Parietal lobe (tissue), 1 donor: ENCODE data around the gene RPH3AL. TPM values are rescaled to one million over a fixed set of nuclear protein-coding genes. Genes with fewer than 3 reads are reported as not detected.

Experiments used
- total RNA-seq: library from RNA; depleted of rRNA; stranded (reverse); fragments of >200 nt; gene quantifications from one replicate; pipeline ENCODE4 v1.2.3, GENCODE V29; 2014

RPH3AL gene, protein sequence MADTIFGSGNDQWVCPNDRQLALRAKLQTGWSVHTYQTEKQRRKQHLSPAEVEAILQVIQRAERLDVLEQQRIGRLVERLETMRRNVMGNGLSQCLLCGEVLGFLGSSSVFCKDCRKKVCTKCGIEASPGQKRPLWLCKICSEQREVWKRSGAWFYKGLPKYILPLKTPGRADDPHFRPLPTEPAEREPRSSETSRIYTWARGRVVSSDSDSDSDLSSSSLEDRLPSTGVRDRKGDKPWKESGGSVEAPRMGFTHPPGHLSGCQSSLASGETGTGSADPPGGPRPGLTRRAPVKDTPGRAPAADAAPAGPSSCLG
- 5.6 TPM for total RNA-seq

DNA sequence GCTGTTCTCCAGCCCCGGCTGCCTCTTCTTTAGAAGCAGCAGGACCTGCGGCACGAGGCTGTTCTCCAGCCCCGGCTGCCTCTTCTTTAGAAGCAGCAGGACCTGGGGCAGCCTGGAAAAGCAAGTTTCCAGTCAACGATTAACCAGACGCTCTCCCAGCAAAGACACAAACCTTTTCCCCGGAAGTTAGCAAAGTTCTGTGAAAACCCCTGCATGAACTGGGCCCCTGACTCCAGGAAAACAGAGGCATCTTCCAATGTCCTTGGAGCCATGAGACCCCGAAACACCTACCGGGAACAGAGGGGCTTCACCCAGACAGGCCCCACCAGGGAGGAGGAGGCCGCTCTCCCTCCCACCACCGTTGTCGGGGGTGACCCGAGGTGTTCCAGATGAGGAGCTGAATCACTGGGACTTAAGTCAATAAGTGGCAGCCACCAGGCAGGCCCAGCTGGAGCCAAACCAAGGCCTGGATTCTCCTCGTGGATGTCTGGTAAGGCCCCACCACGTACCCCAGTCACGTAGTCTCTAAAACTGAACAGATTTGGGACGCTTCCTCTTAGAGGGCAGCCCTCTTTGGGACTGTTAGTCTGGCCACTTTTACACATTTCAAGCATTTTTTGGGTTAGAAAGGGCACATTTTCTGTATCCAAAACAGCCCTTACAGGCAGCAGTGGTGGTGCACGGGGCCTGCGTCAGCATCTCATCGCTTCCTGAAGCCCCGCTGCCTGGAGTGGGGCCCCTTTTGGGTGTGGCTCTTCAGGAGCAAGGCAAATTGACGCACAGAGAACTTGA, at the start of gene RPH3AL:
TSS of gene RPH3AL (minus strand) at position 387 of the 792 bp plus-strand sequence. CDS start 25,264 bp downstream, outside the sequence.

DNA sequence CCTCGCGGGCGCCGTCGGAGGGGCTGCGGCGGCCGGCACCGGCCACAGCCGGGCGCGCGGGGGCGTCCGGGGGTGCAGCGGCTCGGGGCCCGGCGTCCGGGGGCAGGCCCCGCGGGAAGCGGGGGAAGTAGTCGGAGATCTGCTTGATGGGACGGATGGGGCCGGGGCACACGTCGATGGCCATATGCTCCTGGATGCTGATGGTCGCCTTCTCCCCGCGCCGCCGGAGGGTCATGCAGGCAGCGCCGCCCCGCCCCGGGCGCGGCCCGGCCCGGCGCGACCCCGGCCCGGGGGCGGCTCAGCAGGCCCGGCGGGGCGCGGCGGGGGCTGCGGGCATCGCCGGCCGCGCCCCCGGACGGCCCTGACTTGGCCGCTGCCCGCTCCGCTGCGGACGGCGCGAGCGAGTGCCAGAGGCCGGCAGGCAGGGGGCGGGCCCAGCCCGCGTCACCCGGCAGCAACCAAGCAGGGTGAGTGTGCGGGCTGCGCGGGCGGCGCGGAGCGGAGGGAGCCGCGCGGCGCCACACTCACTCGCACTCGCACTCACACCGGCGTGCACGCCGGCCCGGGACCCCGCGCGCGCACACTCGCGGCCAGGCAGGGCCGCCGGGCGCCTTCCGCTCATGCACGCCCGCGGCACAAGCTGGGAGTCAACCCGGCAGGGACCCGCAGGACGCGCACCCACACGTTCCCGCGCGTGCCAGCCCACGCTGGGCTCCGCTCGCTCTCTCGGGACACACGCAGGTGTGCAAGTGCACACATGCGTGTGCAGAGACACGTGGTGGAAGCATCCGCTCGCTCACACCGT, 171.2 kb downstream of the RPH3AL start, which contains the start of gene DOC2B:
TSS of gene DOC2B (minus strand) at position 406 of the 805 bp plus-strand sequence. CDS start at position 235, 171 bp downstream.

Other genes with a start within 250 kb of the RPH3AL start
- not detected for gene SCGB1C2, start 215.2 kb downstream of the RPH3AL start, total RNA-seq
- gene DOC2B, start 171.2 kb downstream of the RPH3AL start, total RNA-seq, result 43.2 TPM
- gene RFLNB, start 93.1 kb upstream of the RPH3AL start, total RNA-seq, result 19.7 TPM